ENCODE results near the gene UBAC2.

DNA sequence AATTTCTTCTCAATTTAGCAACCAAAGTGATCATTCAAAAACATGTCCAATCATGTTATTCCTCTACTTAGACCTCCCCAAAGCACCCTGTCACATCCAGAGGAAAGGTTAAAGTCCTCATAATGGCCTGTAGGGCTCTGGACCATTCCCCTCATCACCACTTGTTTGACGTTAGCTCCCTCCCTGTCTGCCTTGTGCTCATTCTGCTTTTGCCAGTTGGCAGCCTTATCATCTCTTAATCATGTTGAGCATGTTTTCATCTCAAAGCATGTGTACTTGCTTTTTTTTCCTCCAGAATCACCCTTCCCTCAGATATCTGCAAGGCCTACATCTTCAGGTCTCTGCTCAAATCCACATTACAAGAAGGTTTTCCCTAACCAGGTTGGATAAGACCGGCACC lies 25.9 kb downstream of the UBAC2 start:
- TF ChIP-seq, protein P1, sequence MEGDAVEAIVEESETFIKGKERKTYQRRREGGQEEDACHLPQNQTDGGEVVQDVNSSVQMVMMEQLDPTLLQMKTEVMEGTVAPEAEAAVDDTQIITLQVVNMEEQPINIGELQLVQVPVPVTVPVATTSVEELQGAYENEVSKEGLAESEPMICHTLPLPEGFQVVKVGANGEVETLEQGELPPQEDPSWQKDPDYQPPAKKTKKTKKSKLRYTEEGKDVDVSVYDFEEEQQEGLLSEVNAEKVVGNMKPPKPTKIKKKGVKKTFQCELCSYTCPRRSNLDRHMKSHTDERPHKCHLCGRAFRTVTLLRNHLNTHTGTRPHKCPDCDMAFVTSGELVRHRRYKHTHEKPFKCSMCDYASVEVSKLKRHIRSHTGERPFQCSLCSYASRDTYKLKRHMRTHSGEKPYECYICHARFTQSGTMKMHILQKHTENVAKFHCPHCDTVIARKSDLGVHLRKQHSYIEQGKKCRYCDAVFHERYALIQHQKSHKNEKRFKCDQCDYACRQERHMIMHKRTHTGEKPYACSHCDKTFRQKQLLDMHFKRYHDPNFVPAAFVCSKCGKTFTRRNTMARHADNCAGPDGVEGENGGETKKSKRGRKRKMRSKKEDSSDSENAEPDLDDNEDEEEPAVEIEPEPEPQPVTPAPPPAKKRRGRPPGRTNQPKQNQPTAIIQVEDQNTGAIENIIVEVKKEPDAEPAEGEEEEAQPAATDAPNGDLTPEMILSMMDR (conservative IDR thresholded peaks at IDR 0.05) = no peak
- TF ChIP-seq ZFX (IDR thresholded peaks at IDR 0.05) = no peak
